ENCODE data around the gene KIAA0825. TPM values are rescaled to one million over a fixed set of nuclear protein-coding genes. Genes with fewer than 3 reads are reported as not detected.

The KIAA0825 gene
- total RNA-seq, 2 experiments from 2014 or later = 0.32 to 0.54 TPM

DNA sequence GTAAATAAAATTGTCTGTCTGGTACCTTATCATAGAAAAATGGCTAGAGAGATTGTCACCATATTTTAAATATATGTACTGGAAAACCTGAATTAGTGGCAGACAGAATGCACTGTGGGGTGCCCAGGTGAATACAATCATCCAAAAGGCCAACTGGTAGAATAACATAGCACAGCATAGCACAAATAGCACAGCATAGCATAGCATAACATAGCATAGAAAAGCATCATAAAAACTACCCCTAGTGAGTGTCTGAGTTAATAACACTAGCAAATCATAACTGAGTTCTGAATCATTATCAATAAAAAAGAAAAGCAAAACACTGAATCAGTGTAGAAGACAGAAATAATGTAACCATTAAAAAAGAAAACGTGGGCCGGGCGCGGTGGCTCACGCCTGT is 102.3 kb downstream of the KIAA0825 start:
- Mint-ChIP-seq H3K27ac (no peak overlapping the region), H3K27me3 (no peaks in the 10 kb centered on the region), H3K9me3 (no peaks in the 10 kb centered on the region), H3K4me3 (no peak overlapping the region), H3K4me1 (ENCODE audit: low read depth) (no peaks in the 10 kb centered on the region), H3K36me3 (ENCODE audit: low read depth) (no peaks in the 10 kb centered on the region)
- ChIA-PET CTCF (no interaction called here), POLR2A (no interaction called here)
- TF ChIP-seq, protein P1, sequence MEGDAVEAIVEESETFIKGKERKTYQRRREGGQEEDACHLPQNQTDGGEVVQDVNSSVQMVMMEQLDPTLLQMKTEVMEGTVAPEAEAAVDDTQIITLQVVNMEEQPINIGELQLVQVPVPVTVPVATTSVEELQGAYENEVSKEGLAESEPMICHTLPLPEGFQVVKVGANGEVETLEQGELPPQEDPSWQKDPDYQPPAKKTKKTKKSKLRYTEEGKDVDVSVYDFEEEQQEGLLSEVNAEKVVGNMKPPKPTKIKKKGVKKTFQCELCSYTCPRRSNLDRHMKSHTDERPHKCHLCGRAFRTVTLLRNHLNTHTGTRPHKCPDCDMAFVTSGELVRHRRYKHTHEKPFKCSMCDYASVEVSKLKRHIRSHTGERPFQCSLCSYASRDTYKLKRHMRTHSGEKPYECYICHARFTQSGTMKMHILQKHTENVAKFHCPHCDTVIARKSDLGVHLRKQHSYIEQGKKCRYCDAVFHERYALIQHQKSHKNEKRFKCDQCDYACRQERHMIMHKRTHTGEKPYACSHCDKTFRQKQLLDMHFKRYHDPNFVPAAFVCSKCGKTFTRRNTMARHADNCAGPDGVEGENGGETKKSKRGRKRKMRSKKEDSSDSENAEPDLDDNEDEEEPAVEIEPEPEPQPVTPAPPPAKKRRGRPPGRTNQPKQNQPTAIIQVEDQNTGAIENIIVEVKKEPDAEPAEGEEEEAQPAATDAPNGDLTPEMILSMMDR (IDR thresholded peaks at IDR 0.05) = no peak
- DNase-seq = no peak
- intact Hi-C loops (cut with micrococcal nuclease) = no loop called here
- no peak for ATAC-seq

DNA sequence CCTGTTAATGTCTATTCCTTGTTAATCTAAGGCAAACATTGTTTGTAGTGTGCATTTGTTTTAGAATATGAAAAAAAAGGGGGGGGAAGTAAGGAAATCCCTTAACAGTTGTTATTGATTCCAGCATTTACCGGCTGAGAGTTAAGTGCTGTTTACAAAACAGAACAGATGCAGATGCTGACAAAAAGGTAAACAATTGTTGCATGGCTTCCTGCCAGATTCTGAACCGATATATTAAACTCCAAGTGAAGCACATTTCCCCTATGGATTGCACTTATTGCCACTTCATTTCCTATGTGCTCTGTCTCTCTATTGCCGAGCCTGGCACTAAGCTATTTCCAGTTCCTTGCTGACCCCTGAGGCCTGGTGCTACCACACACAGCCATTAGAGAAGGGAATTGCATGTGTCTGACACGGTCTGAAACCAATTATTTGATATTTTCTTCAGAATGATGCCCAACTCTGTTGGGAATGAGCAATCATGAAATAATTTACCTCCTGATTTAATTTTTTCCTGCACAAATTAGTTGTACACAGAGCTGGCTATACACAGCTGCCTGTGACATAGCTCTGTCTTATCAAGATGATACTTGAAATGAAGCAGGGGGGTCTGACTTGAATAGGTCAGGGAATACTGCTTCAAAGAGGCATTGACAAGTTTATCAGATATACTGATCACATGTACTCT is 109.8 kb downstream of the KIAA0825 start:
- TF ChIP-seq, protein P1 (IDR thresholded peaks at IDR 0.05) = no peak
- ChIA-PET POLR2A (no interaction called here), CTCF (no interaction called here)
- Mint-ChIP-seq H3K27ac (no peak overlapping the region), H3K4me1 (ENCODE audit: low read depth) (no peaks in the 10 kb centered on the region), H3K9me3 (no peaks in the 10 kb centered on the region), H3K36me3 (ENCODE audit: low read depth) (no peaks in the 10 kb centered on the region), H3K27me3 (no peaks in the 10 kb centered on the region), H3K4me3 (no peak overlapping the region)
- DNase-seq = no peak
- intact Hi-C loops (cut with micrococcal nuclease) = no loop called here
- ATAC-seq = no peak

DNA sequence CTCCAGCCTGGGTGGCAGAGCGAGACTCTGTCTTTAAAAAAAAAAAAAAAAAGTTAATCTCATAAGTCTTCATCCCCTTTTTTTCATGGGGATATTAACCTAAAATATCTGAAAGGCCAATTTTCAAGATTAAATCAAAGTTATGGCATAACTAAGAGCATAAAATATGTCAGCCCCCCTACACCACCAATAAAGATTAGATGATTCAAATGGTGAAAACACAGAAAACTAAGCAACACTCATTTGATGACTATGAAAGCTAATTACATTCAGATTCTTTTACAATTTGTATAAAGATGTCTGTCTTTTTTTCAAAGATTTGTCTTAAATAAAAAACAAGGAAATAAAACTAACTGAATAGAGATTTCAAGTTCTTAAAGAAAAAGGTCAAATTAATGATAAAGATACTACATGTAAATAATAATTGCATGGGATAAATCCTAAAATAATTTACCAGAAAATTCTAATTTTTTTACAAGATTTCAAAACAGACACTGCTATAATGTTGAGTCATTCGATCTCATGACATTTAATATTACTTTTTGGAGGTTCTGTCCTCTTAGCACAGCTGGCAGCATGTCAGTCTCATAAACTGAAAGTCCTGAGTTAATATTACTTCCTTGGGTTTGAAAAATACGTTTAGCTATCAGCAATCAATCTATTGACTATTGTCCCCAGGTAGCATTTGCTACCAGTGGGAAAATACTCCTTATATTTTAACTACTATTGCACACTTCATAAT is 112.9 kb downstream of the KIAA0825 start:
- POLR2A ChIA-PET = no interaction called here
- TF ChIP-seq, protein P1 (IDR thresholded peaks at IDR 0.05) = no peak
- H3K27ac Mint-ChIP-seq = no peak overlapping the region
- H3K9me3 Mint-ChIP-seq = no peaks in the 10 kb centered on the region
- H3K36me3 Mint-ChIP-seq (ENCODE audit: low read depth) = no peaks in the 10 kb centered on the region
- DNase-seq (no peak), ATAC-seq (no peak)
- intact Hi-C loops (cut with micrococcal nuclease) = no loop called here
- H3K4me3 Mint-ChIP-seq = no peak overlapping the region
- CTCF ChIA-PET = no interaction called here
- H3K4me1 Mint-ChIP-seq (ENCODE audit: low read depth) = no peaks in the 10 kb centered on the region
- H3K27me3 Mint-ChIP-seq = no peaks in the 10 kb centered on the region

DNA sequence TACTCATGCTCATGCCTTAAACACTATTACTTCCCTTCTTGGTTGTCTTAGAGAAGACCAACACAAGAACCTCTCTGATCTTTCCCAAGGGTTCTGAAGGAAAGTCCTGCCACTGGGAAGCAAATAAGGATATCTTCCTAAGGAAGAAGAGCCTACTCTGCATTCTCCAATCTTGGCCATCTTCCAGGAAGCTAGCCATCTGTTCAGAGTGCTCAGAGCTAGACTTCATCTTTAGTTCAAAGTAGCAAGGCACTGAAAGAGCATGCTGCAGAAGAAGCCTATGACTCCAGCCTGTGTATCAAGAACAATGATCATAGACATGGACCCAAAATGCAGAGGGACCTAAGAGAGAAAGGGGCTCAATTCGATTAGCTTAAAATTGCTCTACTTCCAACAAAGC is 114.7 kb downstream of the KIAA0825 start:
- Mint-ChIP-seq H3K27ac (no peak overlapping the region), H3K9me3 (no peaks in the 10 kb centered on the region), H3K4me1 (ENCODE audit: low read depth) (no peaks in the 10 kb centered on the region), H3K36me3 (ENCODE audit: low read depth) (no peaks in the 10 kb centered on the region), H3K4me3 (no peak overlapping the region), H3K27me3 (no peaks in the 10 kb centered on the region)
- no peak for DNase-seq
- ChIA-PET CTCF (no interaction called here), POLR2A (no interaction called here)
- TF ChIP-seq, protein P1 (IDR thresholded peaks at IDR 0.05) = no peak
- ATAC-seq = no peak
- intact Hi-C loops (cut with micrococcal nuclease) = no loop called here

DNA sequence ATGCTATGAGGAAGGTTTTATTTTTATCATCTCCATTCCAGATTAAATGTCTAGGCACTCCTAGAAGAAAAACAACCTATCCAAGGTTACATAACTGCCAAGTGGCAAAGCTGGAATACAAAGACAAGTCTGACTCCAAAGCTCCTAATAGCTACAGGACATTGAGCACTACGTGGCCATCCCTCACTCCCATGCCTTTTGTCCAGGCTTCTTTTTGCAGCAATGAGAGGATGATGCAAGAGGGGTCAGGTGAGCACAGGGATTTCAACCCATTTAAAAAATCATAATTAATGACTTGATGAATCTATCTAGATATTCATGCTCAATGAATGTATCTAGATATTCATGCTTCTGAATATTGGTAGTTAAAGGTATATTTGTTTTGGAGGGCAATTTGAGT is 117.0 kb downstream of the KIAA0825 start:
- TF ChIP-seq, protein P1 (IDR thresholded peaks at IDR 0.05) = no peak
- POLR2A ChIA-PET = no interaction called here
- intact Hi-C loops (cut with micrococcal nuclease) = no loop called here
- Mint-ChIP-seq H3K4me1 (ENCODE audit: low read depth) (no peaks in the 10 kb centered on the region), H3K27me3 (no peaks in the 10 kb centered on the region), H3K27ac (no peak overlapping the region), H3K9me3 (no peaks in the 10 kb centered on the region), H3K4me3 (no peak overlapping the region), H3K36me3 (ENCODE audit: low read depth) (no peaks in the 10 kb centered on the region)
- DNase-seq (no peak), ATAC-seq (no peak)
- CTCF ChIA-PET = no interaction called here

Measured in activated CD8-positive, alpha-beta T cell treated with anti-CD3 and anti-CD28 coated beads for 36 hours (primary cell).